ENCODE results near the gene RIOK2. TPM values are rescaled to one million over a fixed set of nuclear protein-coding genes. Genes with fewer than 3 reads are reported as not detected.

Gene RIOK2
- total RNA-seq, 4 donors from 2014 or later, result 7.9 to 26.1 (median 17.4) TPM

DNA sequence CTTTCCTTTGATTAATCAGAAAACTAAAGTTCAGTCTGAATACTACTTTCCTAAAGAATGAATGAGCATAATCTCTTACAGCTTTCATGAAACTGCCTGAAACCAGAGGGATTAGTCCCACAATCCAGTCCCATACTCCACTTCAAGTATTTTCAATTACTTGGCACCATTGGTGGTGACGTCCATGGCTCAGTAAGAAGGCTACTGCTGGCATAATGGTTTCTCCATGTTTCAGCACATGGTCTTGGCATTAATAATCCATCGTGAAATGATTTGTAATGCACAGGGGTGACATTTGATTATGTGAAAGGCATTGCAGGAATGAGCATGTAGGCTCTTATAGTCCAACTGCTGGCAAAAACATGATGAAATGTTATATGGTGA lies 64.0 kb downstream of the RIOK2 start:
- WGBS, 2 donors, result 73 to 81% methylated on average over 2 of the region's 2 CpGs
- DNase-seq (ENCODE audit: low spot score in 2 of 2), result no peak
- H3K4me3 ChIP-seq (ENCODE audit: low read depth, poor library complexity, severe bottlenecking), result no peak overlapping the region
- intact Hi-C loops (cut with DNase I; ENCODE audit: low total_unique reads), result no loop called here
- TF ChIP-seq, protein P1, sequence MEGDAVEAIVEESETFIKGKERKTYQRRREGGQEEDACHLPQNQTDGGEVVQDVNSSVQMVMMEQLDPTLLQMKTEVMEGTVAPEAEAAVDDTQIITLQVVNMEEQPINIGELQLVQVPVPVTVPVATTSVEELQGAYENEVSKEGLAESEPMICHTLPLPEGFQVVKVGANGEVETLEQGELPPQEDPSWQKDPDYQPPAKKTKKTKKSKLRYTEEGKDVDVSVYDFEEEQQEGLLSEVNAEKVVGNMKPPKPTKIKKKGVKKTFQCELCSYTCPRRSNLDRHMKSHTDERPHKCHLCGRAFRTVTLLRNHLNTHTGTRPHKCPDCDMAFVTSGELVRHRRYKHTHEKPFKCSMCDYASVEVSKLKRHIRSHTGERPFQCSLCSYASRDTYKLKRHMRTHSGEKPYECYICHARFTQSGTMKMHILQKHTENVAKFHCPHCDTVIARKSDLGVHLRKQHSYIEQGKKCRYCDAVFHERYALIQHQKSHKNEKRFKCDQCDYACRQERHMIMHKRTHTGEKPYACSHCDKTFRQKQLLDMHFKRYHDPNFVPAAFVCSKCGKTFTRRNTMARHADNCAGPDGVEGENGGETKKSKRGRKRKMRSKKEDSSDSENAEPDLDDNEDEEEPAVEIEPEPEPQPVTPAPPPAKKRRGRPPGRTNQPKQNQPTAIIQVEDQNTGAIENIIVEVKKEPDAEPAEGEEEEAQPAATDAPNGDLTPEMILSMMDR (IDR thresholded peaks at IDR 0.05), result no peak
- TF ChIP-seq POLR2A (IDR thresholded peaks at IDR 0.05), result no peak

DNA sequence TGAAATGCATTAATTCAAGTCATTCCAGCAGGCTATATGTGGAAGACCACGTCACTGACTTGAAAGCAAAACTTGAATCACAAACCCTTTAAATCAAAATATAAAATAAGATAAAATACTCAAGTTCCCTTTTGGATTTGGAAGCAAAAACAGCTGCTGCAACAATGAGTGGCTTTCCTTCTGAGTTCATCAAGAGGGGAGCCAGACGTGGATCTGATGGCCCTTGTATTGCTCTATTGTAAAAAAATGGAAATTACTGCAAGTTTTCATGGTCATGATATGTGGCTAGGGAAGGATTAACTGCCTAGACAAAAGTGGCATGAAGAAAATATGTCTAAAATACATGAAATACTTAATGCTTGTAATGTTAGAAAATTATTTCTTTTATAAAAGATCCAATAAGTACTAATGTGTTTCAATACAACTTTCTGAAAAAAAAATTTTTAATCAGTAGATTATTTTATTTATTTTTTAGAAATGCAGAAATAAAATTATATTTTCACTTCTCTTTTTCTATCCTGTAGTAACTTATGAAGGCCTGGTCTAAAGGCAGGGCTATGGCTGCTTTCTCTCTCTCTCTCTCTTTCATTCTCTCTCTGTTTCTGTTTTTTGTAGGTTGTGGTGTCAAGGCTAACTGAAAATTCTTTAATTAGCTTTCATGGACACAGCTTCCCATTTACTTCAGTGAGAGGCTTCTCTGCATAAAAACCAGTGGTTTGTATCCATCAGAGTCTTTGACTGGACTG lies 64.6 kb downstream of the RIOK2 start:
- no peak overlapping the region for H3K4me3 ChIP-seq (ENCODE audit: low read depth, poor library complexity, severe bottlenecking)
- intact Hi-C loops (cut with DNase I; ENCODE audit: low total_unique reads), result no loop called here
- no peak for DNase-seq (ENCODE audit: low spot score in 2 of 2)
- TF ChIP-seq, protein P1 (IDR thresholded peaks at IDR 0.05), result no peak
- TF ChIP-seq POLR2A (IDR thresholded peaks at IDR 0.05), result no peak
- 63 to 76% methylated on average over 2 of the region's 2 CpGs for WGBS, 2 donors

DNA sequence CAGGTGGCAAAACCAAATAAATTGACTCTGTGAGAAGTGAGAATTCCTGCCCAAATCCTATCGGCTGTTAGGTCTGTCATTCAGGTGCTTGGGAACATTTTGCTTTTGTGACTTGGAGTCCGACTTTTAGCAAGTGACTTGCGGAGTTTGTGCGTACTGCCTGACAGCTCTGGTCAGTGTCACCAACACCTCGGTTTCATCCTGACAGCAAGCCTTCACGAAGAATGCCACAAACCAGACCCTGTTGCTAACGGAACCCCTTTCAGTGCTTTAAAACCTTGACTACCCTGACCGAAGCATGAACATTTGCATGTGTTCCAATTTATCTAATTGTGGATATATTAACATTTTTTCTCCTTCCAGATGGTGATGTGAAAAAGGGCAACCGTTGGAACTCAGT lies 67.1 kb downstream of the RIOK2 start:
- DNase-seq (ENCODE audit: low spot score in 2 of 2), result no peak
- no peak for TF ChIP-seq POLR2A (IDR thresholded peaks at IDR 0.05)
- TF ChIP-seq, protein P1 (IDR thresholded peaks at IDR 0.05), result no peak
- intact Hi-C loops (cut with DNase I; ENCODE audit: low total_unique reads), result no loop called here
- WGBS, 2 donors, result 88 to 89% methylated on average over 9 of the region's 9 CpGs
- H3K4me3 ChIP-seq (ENCODE audit: low read depth, poor library complexity, severe bottlenecking), result no peak overlapping the region

DNA sequence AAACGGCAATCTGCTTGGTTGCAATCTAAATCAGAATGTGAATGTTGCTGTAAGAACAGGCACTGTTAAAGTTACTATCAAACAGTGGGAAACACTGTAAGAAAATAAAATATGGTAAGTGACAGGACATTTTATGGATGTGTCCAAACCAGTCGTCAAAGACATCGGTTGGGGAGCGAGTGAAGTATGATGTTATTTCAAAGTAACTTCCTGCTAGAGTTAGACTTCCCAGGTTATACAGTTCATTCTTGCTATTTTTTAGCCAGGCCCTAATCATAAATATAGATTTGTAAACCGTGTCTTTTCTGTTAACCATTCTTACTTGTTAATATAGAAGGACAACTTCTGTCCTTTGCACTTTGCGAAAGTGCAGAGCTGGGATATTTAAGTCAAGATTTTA lies 70.8 kb downstream of the RIOK2 start:
- no peak for TF ChIP-seq POLR2A (IDR thresholded peaks at IDR 0.05)
- TF ChIP-seq, protein P1 (IDR thresholded peaks at IDR 0.05), result no peak
- no peak for DNase-seq (ENCODE audit: low spot score in 2 of 2)
- 65 to 75% methylated on average over 6 of the region's 6 CpGs for WGBS, 2 donors
- H3K4me3 ChIP-seq (ENCODE audit: low read depth, poor library complexity, severe bottlenecking), result no peak overlapping the region
- intact Hi-C loops (cut with DNase I; ENCODE audit: low total_unique reads), result no loop called here

DNA sequence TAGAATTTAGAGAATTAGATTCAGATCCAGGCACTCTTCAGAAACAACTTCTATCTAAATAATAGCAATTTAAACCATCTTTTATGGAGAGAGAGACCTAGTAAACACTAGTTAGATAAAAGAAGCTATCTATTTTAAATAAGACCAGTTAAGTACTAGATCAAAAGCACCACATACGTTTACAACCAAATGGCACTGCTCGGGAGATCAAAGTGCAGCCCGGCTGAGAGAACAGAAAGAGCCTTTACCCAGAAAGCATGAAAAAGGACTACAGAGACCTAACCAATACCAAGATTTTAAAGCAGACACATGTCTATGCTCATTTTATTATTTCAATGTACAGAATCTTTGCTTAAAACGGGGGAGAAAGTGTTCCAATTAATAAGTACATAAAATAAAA lies 71.4 kb downstream of the RIOK2 start:
- no peak overlapping the region for H3K4me3 ChIP-seq (ENCODE audit: low read depth, poor library complexity, severe bottlenecking)
- no peak for DNase-seq (ENCODE audit: low spot score in 2 of 2)
- TF ChIP-seq, protein P1 (IDR thresholded peaks at IDR 0.05), result no peak
- no peak for TF ChIP-seq POLR2A (IDR thresholded peaks at IDR 0.05)
- 49 to 55% methylated on average over 4 of the region's 4 CpGs for WGBS, 2 donors
- intact Hi-C loops (cut with DNase I; ENCODE audit: low total_unique reads), result no loop called here

DNA sequence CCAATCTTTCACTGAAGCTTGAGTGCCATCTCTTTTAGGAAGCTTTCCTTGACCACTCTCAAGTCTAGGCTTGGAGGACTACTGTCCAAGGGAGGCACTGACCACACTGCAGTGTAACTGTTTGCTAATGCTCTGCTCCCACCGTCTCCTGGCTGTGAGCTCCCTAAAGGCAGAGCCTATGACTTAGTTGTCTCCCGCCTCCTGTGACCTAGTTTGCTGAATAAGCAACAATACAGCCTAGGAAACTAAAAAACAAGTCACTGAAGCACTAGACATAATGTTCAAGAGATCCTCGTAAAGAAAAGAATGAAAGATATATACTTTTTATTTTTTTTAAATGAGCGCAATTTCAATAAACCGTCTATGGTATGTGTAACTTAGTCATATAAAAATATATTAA lies 72.0 kb downstream of the RIOK2 start:
- no peak for DNase-seq (ENCODE audit: low spot score in 2 of 2)
- WGBS, 2 donors, result 83 to 85% methylated on average over 5 of the region's 5 CpGs
- intact Hi-C loops (cut with DNase I; ENCODE audit: low total_unique reads), result no loop called here
- H3K4me3 ChIP-seq (ENCODE audit: low read depth, poor library complexity, severe bottlenecking), result no peak overlapping the region
- TF ChIP-seq POLR2A (IDR thresholded peaks at IDR 0.05), result no peak
- TF ChIP-seq, protein P1 (IDR thresholded peaks at IDR 0.05), result no peak
